ENCODE measurements around the gene SLC66A2. TPM values are rescaled to one million over a fixed set of nuclear protein-coding genes. Genes with fewer than 3 reads are reported as not detected.
"Not testable (repeated sequence)": the region's sequence is repeated elsewhere in the genome, so short reads cannot be mapped to it uniquely, and the experiment has no call there.

Gene SLC66A2
- total and polyA plus RNA-seq, 2 donors = 14.8 to 47.8 TPM

DNA sequence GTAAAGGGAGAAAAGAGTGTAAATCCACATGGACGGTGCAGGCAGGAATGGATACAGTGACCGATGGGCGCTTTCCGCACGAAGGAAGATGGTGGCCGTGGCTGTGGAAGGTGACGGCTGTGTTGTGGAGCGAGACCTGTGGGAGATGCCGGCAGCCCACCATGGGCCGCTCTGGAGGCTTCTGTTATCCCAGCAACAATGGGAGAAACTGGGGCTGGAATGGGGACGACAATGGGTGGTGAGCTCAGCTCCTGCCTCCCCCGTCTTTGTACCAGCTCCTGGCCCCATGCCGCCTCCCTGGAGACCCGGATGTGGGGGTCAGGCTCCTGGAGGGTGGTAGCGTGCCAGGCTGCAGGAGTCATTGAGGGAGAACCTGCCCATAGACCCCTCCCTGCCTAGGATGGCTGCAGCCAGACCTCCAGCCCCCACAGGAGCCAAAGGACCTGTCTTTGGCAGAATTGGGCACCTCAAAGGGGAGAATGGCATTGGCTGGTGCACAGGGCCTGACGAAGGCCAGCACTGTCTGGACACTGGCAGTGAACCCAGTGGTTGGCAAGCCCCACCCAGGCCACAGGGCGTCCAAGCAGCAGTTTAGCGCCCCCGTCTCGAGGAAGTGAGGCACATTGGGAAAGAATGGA lies 72.6 kb downstream of the SLC66A2 start:
- no peak overlapping the region for H3K4me3 ChIP-seq (ENCODE audit: low read depth, low read length)
- H3K4me1 ChIP-seq (ENCODE audit: insufficient read depth) = no peaks in the 10 kb centered on the region
- H3K36me3 ChIP-seq (ENCODE audit: insufficient read depth) = no peaks in the 10 kb centered on the region
- 89% methylated on average over 20 of the region's 20 CpGs for WGBS
- DNase-seq (ENCODE audit: extremely low spot score) = no peak
- no peak overlapping the region for H3K27ac ChIP-seq (ENCODE audit: low read depth)

DNA sequence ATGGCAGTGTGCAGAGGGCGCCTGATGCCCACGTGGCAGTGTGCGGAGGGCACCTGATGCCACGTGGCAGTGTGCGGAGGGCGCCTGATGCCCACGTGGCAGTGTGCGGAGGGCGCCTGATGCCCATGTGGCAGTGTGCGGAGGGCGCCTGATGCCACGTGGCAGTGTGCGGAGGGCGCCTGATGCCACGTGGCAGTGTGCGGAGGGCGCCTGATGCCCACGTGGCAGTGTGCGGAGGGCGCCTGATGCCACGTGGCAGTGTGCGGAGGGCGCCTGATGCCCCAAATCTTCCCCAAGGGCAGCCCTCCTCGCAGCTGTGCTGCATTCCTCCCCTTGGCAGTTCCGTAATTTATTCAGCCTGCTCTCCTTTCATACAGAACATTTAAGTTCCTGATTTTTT lies 73.2 kb downstream of the SLC66A2 start:
- DNase-seq (ENCODE audit: extremely low spot score); H3K4me3 ChIP-seq (ENCODE audit: low read depth, low read length); H3K36me3 ChIP-seq (ENCODE audit: insufficient read depth); H3K4me1 ChIP-seq (ENCODE audit: insufficient read depth); H3K27ac ChIP-seq (ENCODE audit: low read depth): not testable (repeated sequence)
- 93% methylated on average over 25 of the region's 25 CpGs for whole genome bisulfite sequencing

DNA sequence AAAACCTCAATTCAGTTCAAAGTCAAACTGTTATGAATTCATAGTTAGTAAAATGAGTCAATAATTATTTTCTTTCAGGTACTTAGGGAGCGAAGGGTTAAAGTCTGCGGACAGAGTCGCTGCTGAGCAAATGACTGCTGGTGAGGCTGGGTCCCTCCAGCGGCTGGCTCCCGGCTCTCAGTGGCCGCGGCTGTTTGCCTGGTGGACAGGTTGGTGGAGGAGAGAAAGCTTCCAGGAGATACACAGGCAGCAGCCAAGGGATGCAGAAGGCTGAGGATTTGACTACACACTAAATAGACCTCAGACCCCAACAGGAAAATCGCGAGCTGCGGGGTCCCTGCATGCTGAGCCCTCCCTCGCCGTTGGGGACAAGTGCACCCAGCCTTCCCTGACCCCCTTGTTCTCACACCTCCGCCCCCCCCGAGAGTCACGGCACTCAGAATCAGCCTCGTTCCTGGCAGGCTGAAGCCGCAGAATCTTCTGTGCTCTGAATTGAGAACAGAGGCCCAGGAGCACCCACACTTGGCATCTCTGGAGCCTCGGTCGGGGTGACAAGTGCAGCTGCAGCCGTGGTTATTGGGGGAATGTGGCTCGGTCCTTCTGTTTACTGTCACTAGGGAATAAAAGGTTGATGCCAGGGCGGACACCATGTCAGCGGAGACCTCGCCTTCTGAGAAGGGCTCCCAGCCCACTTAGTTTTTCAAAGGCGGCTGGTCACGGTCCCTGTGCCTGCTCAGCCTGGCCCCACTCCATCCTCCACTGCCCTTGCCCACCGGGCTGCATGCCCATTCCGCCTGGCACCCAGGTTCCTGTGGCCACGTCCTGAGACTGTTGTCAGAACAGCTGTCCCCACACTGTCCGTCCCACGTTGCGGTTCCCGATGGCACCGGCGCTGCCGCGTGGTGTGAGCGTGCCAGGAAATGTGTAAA lies 74.0 kb downstream of the SLC66A2 start:
- Histone ChIP-seq H3K4me1 (ENCODE audit: insufficient read depth) (no peaks in the 10 kb centered on the region), H3K36me3 (ENCODE audit: insufficient read depth) (no peaks in the 10 kb centered on the region), H3K4me3 (ENCODE audit: low read depth, low read length) (no peak overlapping the region), H3K27ac (ENCODE audit: low read depth) (no peak overlapping the region)
- no peak for DNase-seq (ENCODE audit: extremely low spot score)
- WGBS = 54% methylated on average over 38 of the region's 38 CpGs

DNA sequence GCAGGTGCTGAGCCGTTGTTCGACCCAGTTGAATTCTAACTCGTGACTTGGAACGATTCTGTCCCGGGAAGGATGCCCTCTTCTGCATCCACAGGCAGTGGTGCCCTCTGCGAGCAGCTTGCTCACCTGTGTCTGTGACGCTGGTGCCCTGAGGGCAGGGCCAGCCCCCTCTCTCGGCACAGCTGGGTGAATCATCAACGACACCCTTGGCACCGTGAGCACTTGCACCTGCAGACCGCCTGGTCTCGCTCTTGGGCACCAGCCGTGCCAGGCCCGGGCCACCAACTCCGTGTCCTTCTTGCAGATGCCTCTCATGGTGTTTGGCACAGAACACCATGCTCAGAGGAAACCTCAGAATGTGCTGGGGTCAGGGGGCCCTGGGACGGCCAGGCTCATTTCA lies 75.0 kb downstream of the SLC66A2 start:
- 77% methylated on average over 16 of the region's 16 CpGs for WGBS
- DNase-seq (ENCODE audit: extremely low spot score) = no peak
- Histone ChIP-seq H3K36me3 (ENCODE audit: insufficient read depth) (no peaks in the 10 kb centered on the region), H3K4me1 (ENCODE audit: insufficient read depth) (no peaks in the 10 kb centered on the region), H3K27ac (ENCODE audit: low read depth) (no peak overlapping the region), H3K4me3 (ENCODE audit: low read depth, low read length) (no peak overlapping the region)

DNA sequence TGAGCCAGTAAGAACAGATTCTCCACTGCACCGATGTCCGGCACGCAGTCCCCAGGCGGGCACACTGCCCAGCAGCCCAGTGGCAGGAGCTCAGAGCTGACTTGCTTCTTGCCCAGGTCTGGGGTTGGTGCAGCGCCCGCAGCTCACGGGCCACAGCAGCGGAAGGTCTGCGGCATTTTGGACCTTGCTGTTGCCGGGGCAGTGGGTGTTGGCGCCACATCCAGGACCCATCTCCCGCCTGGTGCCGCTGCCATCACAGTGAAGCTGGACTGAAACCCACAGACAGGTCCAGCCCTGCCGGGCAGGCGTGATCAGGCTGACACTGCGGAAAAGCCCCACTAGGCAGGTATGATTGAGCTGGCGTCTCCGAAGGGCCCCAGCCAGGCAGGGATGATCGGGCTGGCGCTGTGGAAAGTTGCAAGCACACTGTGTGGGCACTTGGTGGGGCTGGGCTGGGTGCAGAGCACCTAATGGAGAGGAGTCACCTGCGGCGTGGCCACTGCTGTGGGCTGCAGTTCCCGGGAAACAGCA lies 75.5 kb downstream of the SLC66A2 start:
- no peaks in the 10 kb centered on the region for H3K4me1 ChIP-seq (ENCODE audit: insufficient read depth)
- H3K4me3 ChIP-seq (ENCODE audit: low read depth, low read length) = no peak overlapping the region
- WGBS = 87% methylated on average over 23 of the region's 23 CpGs
- H3K36me3 ChIP-seq (ENCODE audit: insufficient read depth) = no peaks in the 10 kb centered on the region
- no peak for DNase-seq (ENCODE audit: extremely low spot score)
- no peak overlapping the region for H3K27ac ChIP-seq (ENCODE audit: low read depth)

DNA sequence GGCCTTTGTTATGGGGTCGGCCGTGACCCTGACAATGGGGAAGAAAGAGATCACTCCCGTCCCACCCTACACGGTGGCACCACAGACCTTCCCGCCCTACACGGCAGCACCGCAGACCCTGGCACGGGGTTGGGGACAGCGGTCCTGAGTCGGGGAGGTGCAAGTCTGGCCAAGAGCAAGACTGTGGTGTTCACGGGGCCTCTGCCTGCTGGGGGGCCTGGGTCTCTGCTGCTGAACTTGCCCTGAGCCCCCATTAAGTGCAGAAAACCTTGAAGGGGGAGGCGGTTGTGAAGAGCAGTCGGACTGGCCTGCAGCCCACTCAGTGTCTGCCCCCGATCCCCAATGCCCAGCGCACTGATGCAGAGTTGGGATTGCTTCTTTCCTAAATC lies 75.9 kb downstream of the SLC66A2 start:
- no peak for DNase-seq (ENCODE audit: extremely low spot score)
- WGBS = 84% methylated on average over 15 of the region's 15 CpGs
- Histone ChIP-seq H3K36me3 (ENCODE audit: insufficient read depth) (no peaks in the 10 kb centered on the region), H3K27ac (ENCODE audit: low read depth) (no peak overlapping the region), H3K4me1 (ENCODE audit: insufficient read depth) (no peaks in the 10 kb centered on the region), H3K4me3 (ENCODE audit: low read depth, low read length) (no peak overlapping the region)

DNA sequence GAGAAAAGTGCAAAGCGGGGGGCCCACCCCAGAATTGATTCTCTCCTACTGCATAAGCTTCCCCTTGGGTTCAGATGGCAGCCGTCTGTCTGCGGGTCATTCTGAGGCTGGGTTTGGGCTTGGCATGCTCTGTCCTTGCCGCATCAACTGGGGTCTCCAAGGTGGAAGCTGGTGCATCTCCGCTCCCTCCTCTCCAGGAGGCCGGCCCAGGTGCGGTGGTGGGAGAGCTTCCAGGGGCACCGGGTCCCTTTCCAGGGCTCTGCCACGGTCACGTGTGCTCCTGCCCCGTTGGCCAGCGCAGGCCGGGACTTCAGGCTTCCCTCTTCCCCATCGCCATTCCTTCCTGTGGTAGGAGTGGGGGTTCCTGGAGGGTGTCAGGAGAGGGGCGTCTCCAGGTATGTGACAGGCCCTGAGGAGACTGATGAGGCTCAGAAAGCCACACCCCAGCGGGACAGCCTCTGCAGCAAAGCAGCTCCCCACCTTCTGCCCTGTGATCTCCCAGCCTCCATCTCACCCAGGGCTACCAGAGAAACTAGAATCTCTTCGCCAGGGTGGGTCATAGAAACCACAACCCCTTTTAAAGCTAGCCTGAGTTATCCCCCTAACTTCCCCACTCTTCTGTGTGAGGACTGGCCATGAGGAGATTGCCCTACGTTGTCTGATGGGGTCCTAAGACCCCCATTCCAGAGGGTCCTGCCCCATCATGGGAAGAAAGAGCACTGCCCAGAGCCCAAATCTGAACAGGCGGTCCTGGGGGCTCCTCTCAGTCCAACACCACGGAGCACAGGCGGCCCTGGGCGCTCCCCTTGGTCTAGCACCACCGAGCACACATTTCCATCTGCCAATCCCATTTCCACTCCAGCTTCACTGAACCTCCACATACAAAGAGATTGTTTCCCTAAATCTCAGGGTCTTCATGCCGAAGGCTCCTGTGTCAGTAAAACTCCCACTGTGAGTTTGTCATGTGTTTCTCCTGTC lies 76.6 kb downstream of the SLC66A2 start:
- Histone ChIP-seq H3K27ac (ENCODE audit: low read depth) (no peak overlapping the region), H3K4me3 (ENCODE audit: low read depth, low read length) (no peak overlapping the region), H3K36me3 (ENCODE audit: insufficient read depth) (no peaks in the 10 kb centered on the region), H3K4me1 (ENCODE audit: insufficient read depth) (no peaks in the 10 kb centered on the region)
- no peak for DNase-seq (ENCODE audit: extremely low spot score)
- WGBS = 87% methylated on average over 24 of the region's 24 CpGs

DNA sequence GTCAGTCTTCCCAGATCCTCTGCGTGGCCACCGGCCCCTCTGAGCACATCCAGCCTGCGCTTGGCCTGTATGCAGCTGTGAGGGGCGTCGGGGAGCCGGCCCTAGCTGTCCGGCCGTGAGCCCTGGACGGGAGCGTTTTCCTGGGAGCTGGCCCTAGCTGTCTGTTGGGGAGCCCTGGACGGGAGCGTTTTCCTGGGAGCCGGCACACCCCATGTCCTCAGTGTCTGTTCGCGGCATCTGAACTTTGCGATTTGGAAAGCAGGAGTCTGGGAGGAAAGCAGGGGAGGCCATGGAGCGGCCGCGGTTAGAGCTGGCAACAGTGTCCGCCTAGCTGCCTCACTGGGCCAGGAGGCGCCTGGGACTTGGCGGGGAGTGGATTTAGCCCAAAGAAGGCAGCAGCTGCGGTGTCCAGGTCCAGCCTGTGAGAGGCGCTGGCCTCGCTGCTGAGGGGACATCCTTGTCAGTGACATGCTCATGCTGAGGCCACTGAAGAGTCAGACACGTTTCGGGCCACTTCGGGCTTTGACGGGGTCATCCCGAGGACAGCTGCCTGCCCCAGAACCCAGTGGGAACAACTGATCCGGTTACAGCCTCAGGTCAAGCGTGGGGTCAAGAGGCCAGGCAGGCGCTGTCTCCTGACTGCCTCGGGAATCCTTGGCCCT lies 77.9 kb downstream of the SLC66A2 start:
- Histone ChIP-seq H3K27ac (ENCODE audit: low read depth) (no peak overlapping the region), H3K36me3 (ENCODE audit: insufficient read depth) (no peaks in the 10 kb centered on the region), H3K4me3 (ENCODE audit: low read depth, low read length) (no peak overlapping the region), H3K4me1 (ENCODE audit: insufficient read depth) (no peaks in the 10 kb centered on the region)
- DNase-seq (ENCODE audit: extremely low spot score) = no peak
- WGBS = 56% methylated on average over 34 of the region's 34 CpGs

DNA sequence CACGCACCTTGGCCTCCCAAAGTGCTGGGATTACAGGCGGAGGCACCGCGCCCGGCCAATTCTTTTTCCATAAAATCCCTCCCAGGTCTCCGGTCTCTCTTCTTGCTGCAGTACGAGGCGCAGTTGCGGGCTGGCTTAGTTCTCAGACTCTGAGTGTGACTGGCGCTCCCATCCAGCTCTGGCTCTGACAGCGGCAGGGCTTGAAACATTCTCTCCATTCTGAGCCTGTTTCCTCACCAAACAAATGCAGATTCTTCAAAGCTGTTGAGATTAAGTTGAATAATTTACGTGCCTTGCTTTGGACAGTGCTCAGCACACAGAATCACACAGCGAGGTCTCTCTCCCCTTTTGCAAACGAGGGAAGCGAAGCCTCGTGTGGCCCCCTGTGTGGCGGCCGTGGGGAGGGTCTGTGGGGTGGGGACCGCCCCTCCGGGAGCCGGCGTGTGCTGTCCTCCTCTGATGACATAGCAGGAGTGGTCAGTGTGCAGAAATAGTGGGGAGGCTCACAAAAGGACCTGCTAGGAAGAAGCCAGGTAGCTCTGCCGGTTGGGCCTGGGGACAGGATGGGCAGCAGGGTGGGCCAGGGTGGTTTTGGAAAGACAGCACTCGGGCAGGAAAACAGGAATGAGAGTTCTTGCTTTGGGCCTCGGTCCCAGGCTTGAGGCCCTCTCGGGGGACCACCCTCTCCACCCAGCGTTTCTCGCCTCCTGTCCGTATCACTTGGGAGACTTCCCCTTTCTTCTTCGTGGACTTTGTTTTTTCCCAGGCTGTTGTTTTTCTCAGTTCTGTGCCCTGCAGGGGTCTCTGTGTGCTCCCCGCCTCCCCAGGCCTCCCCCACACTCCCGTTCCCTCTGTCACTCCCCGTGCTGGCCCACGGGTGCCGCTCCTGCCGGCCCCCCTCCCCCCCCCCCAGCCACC lies 78.7 kb downstream of the SLC66A2 start:
- no peak overlapping the region for H3K27ac ChIP-seq (ENCODE audit: low read depth)
- no peaks in the 10 kb centered on the region for H3K36me3 ChIP-seq (ENCODE audit: insufficient read depth)
- H3K4me3 ChIP-seq (ENCODE audit: low read depth, low read length) = no peak overlapping the region
- DNase-seq (ENCODE audit: extremely low spot score) = no peak
- 34% methylated on average over 36 of the region's 36 CpGs for WGBS
- H3K4me1 ChIP-seq (ENCODE audit: insufficient read depth) = no peaks in the 10 kb centered on the region

DNA sequence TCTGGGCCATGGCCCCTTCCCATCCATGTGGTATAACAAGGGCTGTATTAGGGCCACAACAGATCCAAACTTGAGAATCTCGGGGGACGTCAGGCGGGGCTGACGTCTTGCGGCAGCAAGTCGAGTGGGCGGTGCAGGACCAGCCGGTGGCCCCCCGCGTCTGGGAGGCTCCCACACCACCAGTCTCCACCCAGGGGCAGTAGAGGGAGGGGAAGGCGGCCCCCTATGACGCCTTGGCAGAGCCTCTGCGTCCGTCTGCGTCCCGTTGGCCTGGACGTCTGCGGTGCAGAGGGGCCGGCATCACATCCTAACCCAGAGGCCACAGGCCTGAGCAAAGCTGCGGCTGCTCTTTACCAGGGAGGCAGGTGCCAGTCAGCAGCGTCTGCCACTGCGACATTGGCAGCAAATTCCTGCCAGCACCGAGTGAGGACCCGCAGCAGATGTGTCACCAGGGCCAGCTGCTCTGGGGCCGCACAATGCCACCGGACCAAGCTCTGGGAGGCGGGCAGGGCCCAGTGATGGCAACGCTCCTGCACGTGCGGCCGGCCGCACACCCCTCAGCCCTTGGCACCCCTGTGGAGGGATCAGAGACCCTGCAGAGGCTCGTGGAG lies 79.9 kb downstream of the SLC66A2 start:
- Histone ChIP-seq H3K4me3 (ENCODE audit: low read depth, low read length) (no peak overlapping the region), H3K4me1 (ENCODE audit: insufficient read depth) (no peaks in the 10 kb centered on the region), H3K27ac (ENCODE audit: low read depth) (no peak overlapping the region), H3K36me3 (ENCODE audit: insufficient read depth) (no peaks in the 10 kb centered on the region)
- 85% methylated on average over 33 of the region's 33 CpGs for WGBS
- no peak for DNase-seq (ENCODE audit: extremely low spot score)

DNA sequence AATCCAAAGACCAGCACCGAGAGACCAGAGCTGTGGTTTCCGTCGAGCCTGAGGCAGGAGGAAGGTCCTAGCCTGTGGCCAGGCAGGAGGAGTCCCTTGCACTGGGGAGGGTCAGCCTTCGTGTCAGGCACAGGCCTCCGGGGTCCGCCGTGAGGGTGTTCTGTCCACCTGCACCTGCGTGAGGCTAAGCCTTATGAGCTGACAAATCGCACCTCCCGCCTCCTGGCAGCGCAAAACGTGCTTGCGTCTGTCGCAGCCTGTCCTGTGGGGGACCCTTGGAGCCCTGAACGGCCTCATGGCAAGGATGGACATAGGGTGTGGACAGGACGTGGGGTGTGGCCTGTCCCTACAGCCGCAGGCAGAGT lies 80.4 kb downstream of the SLC66A2 start:
- H3K4me1 ChIP-seq (ENCODE audit: insufficient read depth) = no peaks in the 10 kb centered on the region
- no peak overlapping the region for H3K4me3 ChIP-seq (ENCODE audit: low read depth, low read length)
- 87% methylated on average over 17 of the region's 17 CpGs for WGBS
- no peaks in the 10 kb centered on the region for H3K36me3 ChIP-seq (ENCODE audit: insufficient read depth)
- H3K27ac ChIP-seq (ENCODE audit: low read depth) = no peak overlapping the region
- DNase-seq (ENCODE audit: extremely low spot score) = no peak
